HEK293T (cell line): ENCODE results near the gene TSHR.

Source experiments
- BHLHE40 ChIP-seq: fragments of 450-650 bp; IDR thresholded peaks from 2 replicates; pipeline ENCODE4 v1.6.1; 2016; ENCODE audit warnings: mild to moderate bottlenecking, moderate library complexity, borderline replicate concordance
- CTBP1 ChIP-seq: fragments of 450-650 bp; IDR thresholded peaks from 2 replicates; pipeline ENCODE4 v1.6.1; 2016; ENCODE audit warnings: borderline replicate concordance
- FOXK2 ChIP-seq: fragments of 450-650 bp; IDR thresholded peaks from 2 replicates; pipeline ENCODE4 v1.6.1; 2016; ENCODE audit warnings: mild to moderate bottlenecking
- FOXM1 ChIP-seq: fragments of 450-650 bp; IDR thresholded peaks from 2 replicates; pipeline ENCODE4 v1.6.1; 2017; ENCODE audit warnings: mild to moderate bottlenecking, borderline replicate concordance
- LEF1 ChIP-seq: fragments of 450-650 bp; IDR thresholded peaks from 2 replicates; pipeline ENCODE4 v1.6.1; 2017; ENCODE audit warnings: mild to moderate bottlenecking, borderline replicate concordance
- PKNOX1 ChIP-seq: fragments of 450-650 bp; IDR thresholded peaks from 2 replicates; pipeline ENCODE4 v1.6.1; 2016
- SP1 ChIP-seq: fragments of 450-650 bp; IDR thresholded peaks from 2 replicates; pipeline ENCODE4 v1.6.1; 2017
- SUZ12 ChIP-seq: fragments of 450-650 bp; IDR thresholded peaks from 2 replicates; pipeline ENCODE4 v1.6.1; 2016; ENCODE audit warnings: mild to moderate bottlenecking
- TARDBP ChIP-seq: fragments of 450-650 bp; IDR thresholded peaks from 2 replicates; pipeline ENCODE4 v1.6.1; 2016

GRCh38 chr14:81018251-81018650, 62.8 kb downstream of the TSHR start:
- TF ChIP-seq LEF1 (no peak), BHLHE40 (no peak), SUZ12 (no peak), PKNOX1 (no peak), SP1 (no peak), CTBP1 (no peak), FOXM1 (no peak), FOXK2 (no peak), TARDBP (no peak)
